RWPE2 (cell line): ENCODE data around the gene SYNCRIP.

Source experiments
- ATAC-seq: fragments of 200-7000 bp; cut with Tn5 transposase; 3 replicates; pipeline ENCODE4 v1.9.1; 2021; ENCODE audit warnings: low read depth
- DNase-seq: peaks from one replicate; pipeline ENCODE4 v3.0.0-alpha.2; 2020; ENCODE audit warnings: low spot score
- H3K27ac ChIP-seq: fragments of 450-650 bp; 2 replicates; pipeline ENCODE4 v1.5.1; 2017; ENCODE audit warnings: mild to moderate bottlenecking; ENCODE audit not compliant: poor library complexity, severe bottlenecking
- H3K27me3 ChIP-seq: fragments of 250-450 bp; sonication (Bioruptor Pico); 2 replicates; pipeline ENCODE4 v1.5.1; 2021; ENCODE audit warnings: mild to moderate bottlenecking, moderate library complexity; ENCODE audit not compliant: insufficient read depth, poor library complexity, severe bottlenecking
- H3K36me3 ChIP-seq: fragments of 250-450 bp; sonication (Bioruptor Pico); 2 replicates; pipeline ENCODE4 v1.5.1; 2020; ENCODE audit warnings: low read depth, mild to moderate bottlenecking, moderate library complexity
- H3K4me1 ChIP-seq: fragments of 250-450 bp; sonication (Bioruptor Pico); 2 replicates; pipeline ENCODE4 v1.5.1; 2021; ENCODE audit warnings: mild to moderate bottlenecking, moderate library complexity; ENCODE audit not compliant: insufficient read depth, poor library complexity, severe bottlenecking
- H3K4me3 ChIP-seq: fragments of 250-450 bp; sonication (Bioruptor Pico); 2 replicates; pipeline ENCODE4 v1.5.1; 2021; ENCODE audit warnings: mild to moderate bottlenecking, moderate library complexity; ENCODE audit not compliant: severe bottlenecking
- H3K9me3 ChIP-seq: fragments of 250-450 bp; sonication (Bioruptor Pico); 2 replicates; pipeline ENCODE4 v1.5.1; 2021; ENCODE audit warnings: mild to moderate bottlenecking, moderate library complexity; ENCODE audit not compliant: severe bottlenecking
- CTCF ChIP-seq: fragments of 450-650 bp; IDR thresholded peaks from one replicate; pipeline ENCODE4 v1.5.1; 2017; ENCODE audit warnings: mild to moderate bottlenecking, moderate library complexity; ENCODE audit not compliant: poor library complexity, severe bottlenecking

SYNCRIP gene

GRCh38 chr6:85580878-85581267, 61.8 kb downstream of the SYNCRIP start:
- DNase-seq: no peak
- no peaks in the 10 kb centered on the region for H3K27me3 ChIP-seq
- H3K4me3 ChIP-seq: no peak overlapping the region
- no peak overlapping the region for H3K27ac ChIP-seq
- peaks cover 5% of the 10 kb centered on the region; the same call in 1 of the 2 replicates for H3K36me3 ChIP-seq
- TF ChIP-seq CTCF: no peak
- peaks cover 15% of the 10 kb centered on the region for H3K9me3 ChIP-seq
- H3K4me1 ChIP-seq: peaks cover 3% of the 10 kb centered on the region
- peak; percentile 35; the same call in 2 of the 3 replicates for ATAC-seq

GRCh38 chr6:85580118-85580877, 62.4 kb downstream of the SYNCRIP start:
- Histone ChIP-seq H3K4me3 (no peak overlapping the region), H3K9me3 (peaks cover 15% of the 10 kb centered on the region), H3K27me3 (no peaks in the 10 kb centered on the region), H3K36me3 (peaks cover 5% of the 10 kb centered on the region; the same call in 1 of the 2 replicates), H3K4me1 (peaks cover 3% of the 10 kb centered on the region), H3K27ac (no peak overlapping the region)
- no peak for DNase-seq
- TF ChIP-seq CTCF: no peak
- peak; percentile 88 for ATAC-seq

GRCh38 chr6:85579581-85579980, 63.1 kb downstream of the SYNCRIP start:
- Histone ChIP-seq H3K4me1 (peaks cover 7% of the 10 kb centered on the region), H3K4me3 (no peak overlapping the region), H3K9me3 (peaks cover 13% of the 10 kb centered on the region), H3K27ac (no peak overlapping the region), H3K36me3 (peaks cover 5% of the 10 kb centered on the region; the same call in 1 of the 2 replicates), H3K27me3 (no peaks in the 10 kb centered on the region)
- DNase-seq (no peak), ATAC-seq (no peak)
- no peak for TF ChIP-seq CTCF

GRCh38 chr6:85576476-85576875, 66.2 kb downstream of the SYNCRIP start:
- peaks cover 14% of the 10 kb centered on the region for H3K36me3 ChIP-seq
- H3K4me1 ChIP-seq: peaks cover 6% of the 10 kb centered on the region
- DNase-seq: no peak
- H3K9me3 ChIP-seq: no peaks in the 10 kb centered on the region
- H3K27me3 ChIP-seq: no peaks in the 10 kb centered on the region
- TF ChIP-seq CTCF: no peak
- H3K4me3 ChIP-seq: no peak overlapping the region
- ATAC-seq: no peak
- H3K27ac ChIP-seq: no peak overlapping the region
